Keratinocyte (primary cell): ENCODE data around the gene ZNF488.

ENCODE experiments used
- CTCF ChIP-seq, 3 experiments: IDR thresholded peaks in 1 of 3; conservative IDR thresholded peaks in 1 of 3; optimal IDR thresholded peaks in 1 of 3; 2 replicates in 2 of 3; 3 replicates in 1 of 3; pipeline versions ENCODE3 to v1.5.1; 2011; ENCODE audit warnings: low read length in 3 of 3, mild to moderate bottlenecking in 3 of 3, moderate library complexity in 2 of 3, control low read depth in 1 of 3, inconsistent platforms in 1 of 3; ENCODE audit not compliant: insufficient read depth in 2 of 3; ENCODE audit errors: extremely low read depth in 1 of 3
- EZH2 ChIP-seq: IDR thresholded peaks from one replicate; pipeline ENCODE4 v1.6.1; 2012; ENCODE audit warnings: inconsistent platforms, mild to moderate bottlenecking, low read length, moderate library complexity

- no peak for TF ChIP-seq CTCF (optimal IDR thresholded peaks at IDR 0.05 in 1 of 3, IDR thresholded peaks at IDR 0.05 in 1 of 3, conservative IDR thresholded peaks at IDR 0.05 in 1 of 3; ENCODE audit: extremely low read depth in 1 of 3, insufficient read depth in 2 of 3, low read length in 3 of 3)
- no peak for TF ChIP-seq EZH2
These were observed 63.3 kb downstream of the ZNF488 start for GRCh38 chr10:47320812-47321211.
